HK-2 (cell line): ENCODE data around the gene ETV7.
A peak's percentile ranks its signal among the peaks of the same experiment; 100 is the strongest.
"Not testable (repeated sequence)": the region's sequence is repeated elsewhere in the genome, so short reads cannot be mapped to it uniquely, and the experiment has no call there.

Experiments used
- DNase-seq: peaks from one replicate; pipeline ENCODE4 v3.0.0-alpha.2; 2018; ENCODE audit not compliant: unreplicated experiment

ETV7 gene

DNA sequence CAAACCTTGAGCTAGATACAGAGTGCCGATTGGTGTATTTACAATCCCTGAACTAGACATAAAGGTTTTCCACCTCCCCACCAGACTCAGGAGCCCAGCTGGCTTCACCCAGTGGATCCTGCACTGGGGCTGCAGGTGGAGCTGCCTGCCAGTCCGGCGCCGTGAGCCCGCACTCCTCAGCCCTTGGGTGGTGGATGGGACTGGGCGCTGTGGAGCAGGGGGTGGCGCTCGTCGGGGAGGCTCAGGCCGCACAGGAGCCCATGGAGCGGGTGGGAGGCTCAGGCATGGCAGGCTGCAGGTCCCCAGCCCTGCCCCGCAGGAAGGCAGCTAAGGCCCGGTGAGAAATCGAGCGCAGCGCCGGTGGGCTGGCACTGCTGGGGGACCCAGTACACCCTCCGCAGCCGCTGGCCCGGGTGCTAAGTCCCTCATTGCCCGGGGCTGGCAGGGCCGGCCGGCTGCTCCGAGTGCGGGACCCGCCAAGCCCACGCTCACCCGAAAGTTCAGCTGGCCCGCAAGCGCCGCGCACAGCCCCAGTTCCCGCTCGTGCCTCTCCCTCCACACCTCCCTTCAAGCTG lies 23.3 kb downstream of the ETV7 start:
- not testable (repeated sequence) for DNase-seq

GRCh38 chr6:36363371-36363752 lies 24.1 kb downstream of the ETV7 start:
- not testable (repeated sequence) for DNase-seq

- no peak for DNase-seq
These were observed 24.7 kb downstream of the ETV7 start for GRCh38 chr6:36362551-36363370.

- DNase-seq = no peak
These were observed 26.4 kb downstream of the ETV7 start for GRCh38 chr6:36361071-36361470.

GRCh38 chr6:36360241-36361054 lies 27.0 kb downstream of the ETV7 start:
- peak; percentile 76 for DNase-seq

- no peak for DNase-seq
These were observed 29.1 kb downstream of the ETV7 start for GRCh38 chr6:36358226-36358915.

GRCh38 chr6:36357872-36358225 lies 29.6 kb downstream of the ETV7 start:
- no peak for DNase-seq

GRCh38 chr6:36355819-36356218 lies 31.6 kb downstream of the ETV7 start:
- DNase-seq = no peak

DNA sequence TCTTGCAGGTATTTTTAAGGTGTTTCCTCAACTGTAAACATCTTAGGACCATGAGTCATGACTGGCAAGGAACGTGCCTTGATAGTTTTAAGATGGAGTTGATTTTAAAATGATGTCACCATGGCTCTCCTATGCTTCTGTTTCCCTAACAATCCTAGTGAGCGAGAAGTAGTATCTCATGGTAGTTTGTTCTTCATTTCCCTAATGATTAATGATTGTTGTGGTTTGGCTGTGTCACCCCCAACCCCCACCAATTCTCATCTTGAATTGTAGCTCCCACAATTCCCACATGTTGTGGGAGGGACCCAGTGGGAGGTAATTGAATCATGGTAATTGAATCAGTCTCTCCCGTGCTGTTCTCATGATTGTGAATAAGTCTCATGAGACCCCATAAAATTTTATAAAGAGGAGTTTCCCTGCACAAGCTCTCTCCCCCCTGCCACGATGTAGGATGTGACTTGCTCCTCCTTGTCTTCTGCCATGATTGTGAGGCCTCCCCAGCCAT lies 34.0 kb downstream of the ETV7 start:
- DNase-seq = no peak

DNA sequence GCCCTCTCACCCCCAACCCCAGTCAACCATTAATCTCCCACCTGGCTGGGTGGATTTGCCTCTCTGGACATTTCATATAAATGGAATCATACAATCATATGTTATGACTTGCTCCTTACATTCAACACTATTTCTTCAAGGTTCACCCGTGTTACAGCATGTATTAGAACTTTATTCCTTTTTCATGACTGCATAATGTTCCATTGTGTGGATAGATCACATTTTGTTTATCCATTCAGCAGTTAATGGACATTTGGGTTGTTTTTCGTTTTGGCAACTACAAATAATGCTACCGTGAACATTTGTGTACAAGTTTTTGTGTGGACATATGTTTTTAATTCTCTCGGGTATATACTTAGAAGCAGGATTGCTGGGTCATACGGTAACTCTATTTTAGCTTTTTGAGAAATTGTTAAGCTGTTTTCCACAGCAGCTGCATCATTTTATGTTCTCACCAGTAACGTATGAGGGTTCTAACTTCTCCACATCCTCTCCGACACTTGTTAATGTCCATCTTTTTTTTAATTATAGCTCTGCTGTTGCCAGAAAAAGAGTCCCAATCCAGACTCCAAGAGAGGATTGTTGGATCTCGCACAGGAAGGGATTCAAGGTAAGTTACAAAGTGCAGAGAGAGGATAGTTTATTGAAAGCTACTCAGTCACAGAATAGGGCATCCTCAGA lies 34.9 kb downstream of the ETV7 start:
- DNase-seq = no peak

- DNase-seq = peak; percentile 35
These were observed 36.5 kb downstream of the ETV7 start for GRCh38 chr6:36350681-36351571.

- no peak for DNase-seq
These were observed 37.4 kb downstream of the ETV7 start for GRCh38 chr6:36350082-36350481.

GRCh38 chr6:36349240-36349639 lies 38.2 kb downstream of the ETV7 start:
- DNase-seq = no peak

GRCh38 chr6:36347621-36348020 lies 39.8 kb downstream of the ETV7 start:
- DNase-seq = no peak

DNA sequence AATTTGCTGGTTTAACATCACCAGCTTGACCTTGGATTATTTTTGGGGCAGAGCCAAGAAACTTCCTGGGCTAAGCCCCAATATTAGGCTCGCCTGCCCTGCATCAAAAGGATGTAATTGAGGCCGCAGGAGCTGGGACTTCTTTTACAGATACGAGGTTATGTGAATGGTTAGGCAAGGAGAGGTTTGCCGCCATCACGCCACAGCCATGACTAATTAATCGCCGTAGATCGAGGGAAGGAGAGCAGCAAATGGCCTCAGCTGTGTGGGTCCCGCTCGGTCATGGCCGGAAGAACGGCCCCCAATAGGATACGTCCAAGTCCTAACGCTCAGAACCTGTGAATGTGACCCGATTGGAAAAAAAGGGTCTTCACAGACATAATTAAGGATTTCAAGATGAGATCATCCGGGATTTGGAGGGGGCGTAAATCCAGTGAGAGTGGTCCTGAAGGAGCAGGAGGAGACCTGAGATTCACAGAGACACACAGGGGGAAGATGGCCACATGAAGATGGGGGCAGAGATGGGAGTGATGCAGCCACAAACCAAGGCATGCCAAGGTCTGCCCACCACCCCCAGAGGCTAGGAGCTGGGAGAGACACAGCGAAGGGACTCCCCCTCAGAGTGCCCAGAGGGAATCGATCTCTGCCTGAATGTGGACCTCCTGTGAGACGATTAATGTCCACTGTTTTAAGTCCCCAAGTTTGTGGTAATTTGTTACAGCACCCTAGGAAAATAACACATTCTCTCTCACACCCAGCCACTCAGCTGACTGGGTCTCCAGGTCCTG lies 40.8 kb downstream of the ETV7 start:
- DNase-seq = no peak

DNA sequence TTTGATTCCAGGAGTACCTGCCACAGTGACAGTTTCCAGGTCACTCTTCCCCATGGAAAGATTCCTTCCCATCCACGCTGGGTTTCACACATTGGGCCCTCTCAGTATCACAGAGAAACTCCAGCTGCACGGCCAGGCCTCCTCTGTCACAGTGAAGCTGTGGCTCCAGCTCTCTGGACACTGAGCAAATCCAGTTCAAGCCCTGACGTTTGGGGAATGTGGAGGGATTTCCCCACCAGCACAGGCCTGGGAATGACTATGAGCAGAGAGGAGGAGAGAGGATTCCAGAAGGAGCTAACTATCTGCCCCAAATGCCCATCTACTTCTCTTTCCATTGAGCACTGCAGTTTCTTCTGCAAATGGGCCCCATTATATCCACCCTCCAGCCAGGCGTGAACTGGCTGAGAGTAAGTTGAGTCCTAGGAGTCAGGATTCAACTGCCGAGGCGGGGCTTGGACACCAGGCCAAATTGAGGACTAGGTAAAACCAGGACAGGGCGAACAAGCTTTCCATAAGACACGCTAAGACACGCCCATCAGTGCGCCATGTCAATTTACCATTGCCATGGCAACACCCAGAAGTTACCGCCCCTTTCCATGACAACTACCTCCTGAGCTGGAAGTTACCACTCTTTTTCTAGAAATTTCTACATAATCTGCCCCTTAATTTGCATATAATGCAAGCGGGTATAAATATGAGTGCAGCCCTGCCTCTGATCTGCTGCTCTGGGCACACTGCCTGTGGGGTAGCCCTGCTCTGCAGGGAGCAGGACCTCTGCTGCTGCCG lies 41.6 kb downstream of the ETV7 start:
- DNase-seq = no peak

- no peak for DNase-seq
These were observed 44.3 kb downstream of the ETV7 start for GRCh38 chr6:36343109-36343680.
